DMS153 treated with DMSO at 0.1 percent for 48 hours (cell line): ENCODE data around the gene KIF1C.
A peak's percentile ranks its signal among the peaks of the same experiment; 100 is the strongest.

Experiments used
- DNase-seq: peaks from one replicate; lab custom pipeline; 2025; ENCODE audit not compliant: unreplicated experiment; lab: John Stamatoyannopoulos, UW

KIF1C gene

DNA sequence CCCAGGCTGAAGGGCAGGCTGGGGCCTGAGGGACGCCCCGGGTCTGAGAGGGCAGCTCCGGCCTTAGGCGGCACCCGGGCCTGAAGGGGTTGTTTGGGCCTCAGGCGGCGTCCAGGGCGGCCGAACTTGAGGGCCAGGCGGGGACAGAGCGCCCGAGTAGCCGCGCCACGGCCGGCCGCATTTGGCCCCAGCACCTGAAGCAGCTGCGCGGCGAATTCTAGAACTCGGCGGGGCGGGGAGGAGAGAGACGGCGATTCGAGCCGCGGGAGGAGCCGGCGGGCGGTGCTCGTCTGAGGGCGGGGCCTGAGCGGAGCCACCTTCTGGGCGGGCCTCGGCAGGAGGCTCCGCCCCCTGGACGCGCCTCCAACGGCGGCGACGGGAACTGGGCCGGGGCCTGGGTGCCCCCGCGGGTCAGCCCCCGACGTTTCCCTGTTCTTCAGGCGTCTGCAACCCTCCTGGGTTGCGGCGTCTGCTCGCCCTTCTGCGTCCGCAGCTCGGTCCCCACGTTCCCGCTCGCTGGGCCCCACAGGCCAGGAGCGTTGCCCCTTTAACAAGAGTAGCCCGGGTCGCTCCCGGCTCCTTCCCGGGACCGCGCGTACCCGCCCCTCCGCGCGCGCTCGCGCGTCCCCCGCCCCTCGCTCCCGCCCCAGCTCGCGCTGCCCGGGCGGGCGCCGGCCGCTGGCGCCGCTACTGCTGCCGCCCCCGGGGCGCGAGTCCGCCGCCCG is at the start of gene KIF1C, which contains the start of gene INCA1:
KIF1C (plus strand) TSS at position 649 of the 725 bp plus-strand sequence. CDS start 2,297 bp downstream, outside the sequence.
INCA1 (minus strand) TSS at position 221 of the 725 bp plus-strand sequence. CDS start 3,085 bp downstream, outside the sequence.
- peak; percentile 40 for DNase-seq

DNA sequence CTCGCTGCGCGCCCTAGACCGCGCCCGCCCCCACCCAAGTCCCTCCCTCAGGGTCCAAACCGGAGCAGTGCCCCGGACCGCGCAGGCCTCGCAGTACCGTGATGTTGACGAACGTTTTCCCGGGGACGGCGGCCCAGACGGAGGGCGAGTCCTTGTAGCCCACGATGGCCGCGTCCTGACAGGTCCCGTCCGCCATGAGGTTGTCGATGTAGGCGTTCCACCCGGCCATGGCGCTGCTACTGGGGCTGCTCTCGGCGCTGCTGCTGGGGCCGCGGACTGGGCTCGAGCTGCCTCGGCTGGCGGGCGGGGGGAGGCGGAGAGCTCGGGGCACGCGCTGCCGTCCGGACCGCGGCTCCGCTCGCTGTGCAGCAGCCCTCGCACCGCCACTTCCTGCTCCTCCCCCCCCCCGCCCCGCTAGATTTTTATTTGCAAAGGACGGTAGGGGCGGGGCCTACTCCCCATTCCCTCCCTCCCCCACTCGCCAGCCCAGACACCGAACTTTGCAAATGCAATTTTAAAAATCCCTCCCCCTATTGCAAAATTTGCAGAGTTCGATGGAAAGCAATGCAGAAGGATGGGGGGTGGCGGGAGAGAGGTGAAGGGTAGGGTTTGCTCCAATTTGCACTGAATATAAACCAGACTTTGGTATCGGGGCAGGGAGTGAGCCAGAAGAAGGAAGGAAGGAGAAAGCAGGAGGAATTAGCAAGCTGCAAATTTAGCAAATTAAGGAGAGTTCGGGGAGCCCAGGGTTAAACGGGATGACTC is 49.4 kb upstream of the KIF1C start, which contains the start of gene PFN1:
PFN1 (minus strand) TSS at position 365 of the 765 bp plus-strand sequence; CDS start at position 229, 136 bp downstream.
- peak; percentile 39 for DNase-seq

DNA sequence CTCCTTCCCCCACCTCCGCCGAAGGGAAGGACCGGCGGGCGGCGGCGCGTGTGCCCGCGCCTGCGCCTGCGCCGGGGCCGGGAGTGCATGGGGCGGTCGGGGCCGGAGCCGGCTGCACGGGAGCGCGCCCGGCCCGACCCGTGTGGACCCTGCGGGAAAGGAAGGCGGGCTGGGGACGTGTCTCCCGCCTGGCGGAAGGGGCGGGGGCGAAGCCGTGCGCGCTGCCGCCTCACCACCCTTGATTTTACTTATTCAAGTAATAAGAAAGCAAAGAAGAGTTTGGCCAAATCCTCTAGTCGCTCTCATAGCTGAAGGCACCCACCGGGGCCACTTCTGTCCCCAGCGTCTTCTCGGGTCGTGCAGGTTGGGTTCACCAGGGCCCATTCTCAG is 48.8 kb upstream of the KIF1C start:
- no peak for DNase-seq

DNA sequence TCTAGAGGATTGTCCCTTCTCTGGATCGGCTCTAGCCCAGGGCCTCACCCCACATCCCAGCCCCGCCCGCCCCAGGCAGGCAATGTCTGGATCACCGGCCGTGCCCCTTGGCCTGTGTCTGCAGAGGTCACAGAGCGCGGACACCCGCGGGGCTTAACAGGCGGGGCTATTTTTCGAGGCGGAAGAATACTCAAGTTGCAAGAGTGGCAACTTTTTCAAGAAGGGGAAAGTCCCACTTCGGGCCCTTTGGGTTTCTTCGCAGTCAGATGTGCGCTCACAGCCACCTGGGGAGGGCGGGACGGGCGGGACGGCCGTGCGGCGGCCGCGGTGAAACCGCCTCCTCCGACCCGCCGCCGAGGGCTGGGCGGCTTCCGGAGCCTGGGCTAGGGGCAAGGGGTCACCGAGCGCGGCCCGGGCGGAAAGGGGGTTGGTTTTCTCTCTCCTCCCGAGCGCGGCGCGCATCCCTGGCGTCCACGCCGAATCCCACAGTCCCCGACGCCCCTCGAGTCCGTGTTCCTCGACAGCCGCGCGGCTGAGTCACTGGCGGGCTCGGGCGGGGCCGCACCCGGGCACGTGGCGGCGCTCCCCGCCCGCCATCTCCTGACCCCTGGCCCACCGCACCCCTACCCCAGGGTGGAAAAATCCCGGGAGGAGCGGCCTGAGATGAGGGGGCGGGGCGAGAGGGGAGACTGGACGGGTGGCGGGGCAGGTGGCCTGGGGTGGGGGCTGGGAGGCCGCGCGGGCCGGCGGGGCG is 48.3 kb upstream of the KIF1C start:
- no peak for DNase-seq

DNA sequence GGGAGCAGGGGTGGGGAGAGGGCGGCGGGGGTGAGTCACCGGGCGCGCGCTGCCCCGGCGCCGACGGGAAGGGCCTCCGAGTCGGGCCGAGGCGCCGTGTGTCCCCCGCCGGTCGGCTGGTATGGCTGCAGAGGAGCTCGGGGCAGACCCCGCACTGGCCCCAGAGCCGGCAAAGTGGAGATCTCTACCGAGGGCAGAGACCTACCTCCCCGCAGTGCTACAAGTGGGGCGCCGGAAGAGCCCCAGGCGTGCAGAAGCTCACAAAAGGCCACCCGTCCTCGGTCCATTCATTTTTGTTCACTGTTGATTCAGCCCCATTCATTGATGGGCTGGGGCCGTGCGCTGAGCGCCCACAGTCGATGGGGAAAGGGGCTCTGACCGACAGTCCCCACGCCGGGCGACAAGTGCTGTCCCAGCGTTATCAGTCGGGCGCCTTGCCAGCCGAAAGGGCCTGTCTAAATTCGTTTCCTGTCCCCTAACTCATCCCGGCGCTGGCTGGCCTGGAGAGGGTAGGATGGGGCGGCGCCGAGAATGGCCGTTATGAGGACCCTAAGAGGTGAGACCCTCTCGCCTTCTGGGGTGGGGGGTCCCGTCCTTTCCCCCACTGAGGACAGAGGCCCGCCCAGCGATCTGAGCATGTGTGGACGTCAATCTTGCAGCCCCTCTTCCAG is 47.5 kb upstream of the KIF1C start:
- DNase-seq, result no peak

DNA sequence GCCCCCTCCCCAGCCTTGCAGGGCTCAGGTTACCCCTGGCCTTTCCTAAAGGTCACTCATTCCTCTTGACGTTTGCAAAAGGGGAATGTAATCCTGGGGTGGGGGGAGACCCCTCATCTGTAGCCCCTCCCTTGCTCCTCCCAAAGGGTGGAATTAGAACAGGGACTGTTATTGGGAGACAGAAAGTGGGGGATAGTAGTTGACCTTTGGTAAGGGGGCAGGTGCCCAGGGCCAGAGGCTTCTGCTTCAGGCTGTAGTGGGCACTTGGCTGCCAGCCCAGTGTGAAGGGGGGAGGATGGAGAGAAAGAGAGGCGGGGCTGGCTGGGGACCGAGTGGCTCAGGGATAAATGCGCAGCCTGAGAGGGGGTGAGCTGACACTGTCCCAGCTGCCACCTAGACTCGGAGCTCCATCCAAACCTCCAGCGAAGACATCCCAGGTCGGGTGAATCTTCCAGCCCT is 47.0 kb upstream of the KIF1C start, which contains the start of gene ENO3:
ENO3 (plus strand) TSS at position 374 of the 459 bp plus-strand sequence. CDS start 711 bp downstream, outside the sequence.
- no peak for DNase-seq

DNA sequence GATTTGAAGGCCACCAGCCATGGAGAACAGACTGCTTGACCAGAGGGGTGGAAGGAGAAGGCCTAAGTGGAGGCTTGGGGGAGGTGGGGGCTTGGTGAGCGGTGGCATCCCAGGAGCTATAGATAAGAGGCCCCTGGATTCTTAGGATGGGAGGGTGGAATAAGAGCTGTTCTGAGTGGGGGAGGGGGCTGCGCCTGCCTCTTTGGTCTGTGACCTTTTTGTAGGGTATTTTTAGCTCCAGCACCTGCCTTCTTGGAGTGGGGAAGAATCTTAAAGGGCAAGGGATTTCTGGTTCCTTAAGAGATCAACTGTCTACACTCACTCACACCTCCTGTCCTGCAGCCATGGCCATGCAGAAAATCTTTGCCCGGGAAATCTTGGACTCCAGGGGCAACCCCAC is 46.3 kb upstream of the KIF1C start:
- no peak for DNase-seq

DNA sequence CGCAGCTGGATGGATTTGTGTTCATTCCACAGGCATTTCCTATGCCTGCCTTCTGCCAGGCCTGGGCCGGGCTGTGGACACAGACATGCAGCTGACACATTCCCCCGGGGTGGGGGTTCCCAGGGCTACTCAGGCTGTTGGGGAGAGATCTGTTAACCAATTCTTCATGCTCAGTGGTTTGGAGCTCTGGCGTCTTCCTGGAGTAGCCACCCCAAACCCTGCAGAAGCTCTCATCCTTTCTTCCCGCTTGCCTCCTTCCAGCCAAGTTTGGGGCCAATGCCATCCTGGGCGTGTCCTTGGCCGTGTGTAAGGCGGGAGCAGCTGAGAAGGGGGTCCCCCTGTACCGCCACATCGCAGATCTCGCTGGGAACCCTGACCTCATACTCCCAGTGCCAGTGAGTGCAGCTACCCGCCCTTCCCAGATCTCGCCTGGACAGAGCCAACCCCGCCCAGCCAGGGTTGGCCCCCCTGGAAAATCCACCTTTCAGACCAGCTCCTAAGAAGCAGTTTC is 44.2 kb upstream of the KIF1C start:
- DNase-seq, result no peak

DNA sequence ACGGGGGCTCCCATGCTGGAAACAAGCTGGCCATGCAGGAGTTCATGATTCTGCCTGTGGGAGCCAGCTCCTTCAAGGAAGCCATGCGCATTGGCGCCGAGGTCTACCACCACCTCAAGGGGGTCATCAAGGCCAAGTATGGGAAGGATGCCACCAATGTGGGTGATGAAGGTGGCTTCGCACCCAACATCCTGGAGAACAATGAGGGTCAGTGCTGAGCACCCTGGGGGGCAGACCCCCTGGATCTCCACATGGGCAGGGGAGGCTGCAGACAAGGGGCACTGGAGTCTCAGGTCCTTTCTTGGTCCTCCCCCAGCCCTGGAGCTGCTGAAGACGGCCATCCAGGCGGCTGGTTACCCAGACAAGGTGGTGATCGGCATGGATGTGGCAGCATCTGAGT is 42.7 kb upstream of the KIF1C start:
- no peak for DNase-seq

DNA sequence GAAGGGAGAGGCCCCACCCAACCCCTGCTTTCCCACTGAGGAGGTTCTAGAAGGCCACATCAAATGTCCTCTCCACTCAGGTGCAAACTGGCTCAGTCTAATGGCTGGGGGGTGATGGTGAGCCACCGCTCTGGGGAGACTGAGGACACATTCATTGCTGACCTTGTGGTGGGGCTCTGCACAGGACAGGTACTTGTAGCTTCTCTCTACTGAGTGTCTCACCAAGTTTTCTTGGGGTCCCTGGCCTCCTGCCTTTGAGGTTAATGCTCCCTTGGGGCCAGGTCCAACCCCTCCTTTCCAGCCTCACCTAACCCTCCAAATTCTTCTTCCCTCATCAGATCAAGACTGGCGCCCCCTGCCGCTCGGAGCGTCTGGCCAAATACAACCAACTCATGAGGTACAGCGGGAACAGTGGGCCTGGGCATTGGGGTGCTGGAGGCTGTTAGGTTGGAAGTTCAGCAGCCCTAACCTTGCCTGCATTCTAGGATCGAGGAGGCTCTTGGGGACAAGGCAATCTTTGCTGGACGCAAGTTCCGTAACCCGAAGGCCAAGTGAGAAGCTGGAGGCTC is 41.2 kb upstream of the KIF1C start:
- DNase-seq, result no peak

DNA sequence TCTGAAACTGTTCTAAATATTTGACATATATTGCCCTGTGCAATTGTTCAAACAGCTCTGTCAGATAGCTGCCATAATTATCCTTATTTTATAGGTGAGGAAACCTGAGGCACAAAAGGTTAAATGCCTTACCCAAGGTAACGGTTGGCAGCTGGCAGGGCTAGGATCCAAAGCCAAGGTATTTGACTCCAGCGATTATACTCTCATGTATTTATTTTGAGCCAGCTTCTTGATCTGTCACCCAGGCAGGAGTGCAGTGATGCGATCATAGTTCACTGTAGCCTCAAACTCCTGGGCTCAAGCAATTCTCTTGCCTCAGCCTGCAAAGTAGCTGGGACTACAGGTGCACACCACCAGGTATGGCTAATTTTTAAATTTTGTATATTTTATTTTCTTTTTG is 39.6 kb upstream of the KIF1C start:
- DNase-seq, result no peak

DNA sequence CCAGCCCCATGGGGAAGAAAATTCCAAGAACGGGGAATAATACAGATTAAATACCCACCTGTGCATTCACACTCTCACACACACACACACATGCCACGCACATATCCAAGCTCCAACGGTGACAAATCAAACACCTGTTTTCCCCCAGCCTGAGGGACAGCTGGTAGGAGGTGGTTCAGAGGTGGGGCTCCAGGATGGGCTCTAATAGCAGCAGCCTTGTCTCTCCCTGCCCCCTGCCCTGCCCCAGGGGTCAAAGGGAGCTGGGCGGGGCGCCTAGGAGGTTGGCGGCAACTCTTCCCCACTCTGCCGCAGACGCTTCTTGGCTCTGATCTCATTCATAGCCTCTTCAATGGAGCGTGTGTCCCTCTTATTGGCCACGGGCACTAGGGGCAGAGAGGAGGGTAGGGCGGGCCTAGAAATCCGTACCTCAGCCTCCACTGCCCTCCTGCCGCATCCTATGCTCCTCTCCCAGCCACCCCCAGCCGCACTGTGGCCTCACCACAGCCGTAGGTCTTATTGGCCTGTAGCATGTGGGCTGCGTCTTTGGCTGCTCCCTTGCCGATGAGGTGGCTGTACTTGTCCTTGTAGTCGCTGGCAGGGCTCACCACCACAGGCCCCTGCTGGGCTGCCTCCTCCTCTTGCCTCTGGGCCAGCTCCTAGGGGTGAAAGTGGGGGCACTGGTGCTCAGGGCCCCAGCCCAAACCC is 38.3 kb upstream of the KIF1C start:
- no peak for DNase-seq

DNA sequence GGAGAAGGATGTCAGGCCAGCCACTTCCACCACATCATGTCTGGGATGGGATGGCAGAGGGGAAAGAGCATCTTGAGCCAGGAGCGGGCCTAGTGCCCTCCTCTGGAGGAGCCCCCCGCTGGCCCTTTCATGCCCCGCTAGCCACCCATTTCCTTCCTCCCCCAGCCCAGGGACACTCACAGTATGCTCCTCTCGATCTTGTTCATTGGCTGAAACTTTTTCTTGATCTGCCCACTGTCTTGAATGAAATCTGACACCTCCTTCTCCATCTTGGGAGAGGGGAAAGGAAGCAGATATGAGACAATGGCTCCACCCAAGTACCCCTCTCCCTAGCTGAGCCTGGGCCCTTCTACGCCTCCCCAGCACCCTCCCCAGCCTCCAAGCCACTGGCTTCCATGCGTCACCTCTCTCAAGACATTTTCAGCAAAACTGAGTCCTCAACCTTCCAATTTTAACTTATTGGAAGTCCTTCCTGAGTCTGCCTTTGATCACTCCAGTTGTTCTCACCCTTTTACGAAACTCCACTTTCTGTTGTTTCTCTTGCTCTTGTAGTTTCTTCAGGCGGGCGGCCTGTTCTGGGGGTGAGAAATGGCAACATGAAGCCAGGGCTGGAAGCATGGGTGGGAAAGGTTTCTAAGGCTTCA is 37.3 kb upstream of the KIF1C start:
- no peak for DNase-seq

DNA sequence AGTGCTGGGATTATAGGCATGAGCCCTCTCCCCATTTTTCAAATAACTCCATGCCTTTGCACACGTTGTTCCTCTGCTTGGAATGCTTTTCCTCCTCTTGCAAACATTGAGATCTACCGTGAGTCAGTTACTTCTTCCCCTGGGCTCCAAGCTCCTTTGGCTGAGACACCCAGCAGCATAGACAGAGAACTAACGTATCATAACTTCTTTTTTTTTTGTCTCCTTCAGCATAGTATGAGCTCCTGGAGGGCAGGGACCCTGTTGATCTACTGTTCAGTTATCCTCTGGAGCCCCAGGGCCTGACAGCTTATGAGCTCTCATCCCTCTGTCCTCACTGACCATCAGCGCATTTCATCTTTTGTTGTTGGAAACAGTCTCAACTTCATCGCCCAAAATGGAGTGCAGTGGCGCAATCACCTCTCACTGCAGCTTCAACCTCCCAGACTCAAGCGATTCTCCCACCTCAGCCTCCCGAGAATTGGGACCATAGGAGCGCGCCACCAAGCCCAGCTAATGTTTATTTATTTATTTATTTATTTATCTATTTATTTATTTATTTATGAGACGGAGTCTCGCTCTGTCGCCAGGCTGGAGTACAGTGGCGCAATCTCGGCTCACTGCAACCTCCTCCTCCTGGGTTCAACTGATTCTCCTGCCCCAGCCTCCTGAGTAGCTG is 32.3 kb upstream of the KIF1C start:
- no peak for DNase-seq

DNA sequence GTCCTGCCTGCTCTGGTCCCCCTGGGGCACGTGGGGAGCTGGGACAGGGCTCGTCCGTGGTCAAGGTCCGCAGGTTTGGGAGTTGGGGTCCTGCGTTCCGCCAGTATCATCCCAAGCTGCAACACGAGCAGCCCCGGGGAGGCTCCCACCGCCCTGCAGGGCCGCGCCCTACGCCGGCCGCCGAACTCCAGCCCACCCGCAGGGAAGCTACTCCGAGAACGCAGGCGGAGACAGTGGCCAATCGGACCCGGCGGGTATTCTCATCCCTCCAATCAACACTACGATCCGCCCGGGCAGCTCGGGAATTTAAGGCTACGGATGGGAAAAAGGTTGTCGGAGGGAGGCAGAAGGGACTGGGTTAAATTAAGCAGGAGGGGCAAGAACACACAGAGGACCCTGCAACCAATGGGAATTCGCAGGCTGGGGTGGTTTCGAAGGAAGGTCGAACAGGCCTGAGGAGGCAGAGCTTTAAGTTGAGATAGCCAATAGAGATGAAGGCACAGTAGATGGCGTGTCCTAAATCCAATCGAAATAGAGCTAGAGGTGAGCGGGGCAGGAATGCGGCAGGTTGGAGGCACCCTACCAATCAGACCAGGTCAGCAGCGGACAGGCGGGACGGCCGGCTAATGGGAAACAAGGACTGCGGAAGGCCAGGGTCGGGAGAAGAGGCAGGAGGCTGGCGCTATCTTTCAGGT is 30.8 kb upstream of the KIF1C start:
- peak; percentile 90 for DNase-seq

DNA sequence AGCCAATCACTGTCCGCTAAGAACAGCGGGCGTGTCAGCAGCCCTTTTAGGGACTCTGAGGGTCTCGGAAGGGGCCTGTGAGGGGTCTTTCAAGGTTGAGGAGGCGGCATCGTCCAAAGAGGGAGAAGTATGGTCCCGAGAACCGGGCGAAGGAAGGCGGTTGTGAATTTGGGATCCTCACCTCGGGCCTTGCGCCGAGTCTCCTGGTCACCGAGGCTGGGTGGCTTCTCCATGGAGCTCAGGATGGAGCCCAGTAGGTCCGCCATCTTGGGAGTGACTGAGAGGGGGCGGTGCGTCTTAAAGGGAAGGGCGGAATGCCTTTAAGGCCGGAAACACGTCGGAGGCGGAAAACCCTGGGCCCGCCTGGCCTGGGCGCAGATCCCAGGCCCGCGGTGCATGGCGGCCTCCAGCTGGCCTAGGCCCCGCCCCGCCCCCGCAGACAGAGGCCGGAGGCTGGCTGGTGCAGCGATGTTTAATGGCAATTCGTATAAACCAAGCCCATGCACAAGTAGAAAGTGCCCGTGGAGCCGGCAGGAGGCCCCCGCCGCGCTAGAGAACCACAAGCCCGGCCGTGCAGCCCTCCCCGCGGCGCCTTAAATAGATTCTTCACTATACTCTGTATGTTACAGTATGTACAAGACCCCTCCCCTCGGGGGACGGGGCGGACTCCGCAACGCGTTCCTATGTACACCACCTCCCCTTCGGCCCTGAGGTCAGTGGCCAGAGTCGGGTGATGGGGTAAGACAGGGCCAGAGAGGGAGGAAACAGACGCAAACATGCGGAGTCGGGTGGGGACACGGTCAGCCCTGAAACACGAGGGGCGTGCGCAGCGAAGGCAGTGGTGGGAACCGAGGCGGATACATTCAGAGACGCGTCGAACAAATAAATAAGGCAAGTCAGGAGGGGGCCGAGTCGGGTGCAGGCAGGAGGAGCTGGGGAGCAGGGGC is 29.9 kb upstream of the KIF1C start, which contains the start of gene SPAG7:
SPAG7 (minus strand) TSS at position 279 of the 947 bp plus-strand sequence; CDS start at position 266, 13 bp downstream.
- DNase-seq, result peak; percentile 78
